SK-N-MC (cell line): ENCODE results near the gene CD59.

Source experiments
- EZH2 ChIP-seq: fragments of 200-600 bp; sonication (generic); IDR thresholded peaks from one replicate; pipeline ENCODE4 v1.6.1; 2017; ENCODE audit warnings: antibody characterized with exemption
- FOXP2 ChIP-seq: optimal IDR thresholded peaks from 2 replicates; pipeline ENCODE3; 2011; ENCODE audit warnings: mild to moderate bottlenecking, moderate library complexity; ENCODE audit not compliant: insufficient read depth; ENCODE audit errors: extremely low read length, control extremely low read depth
- POLR2AphosphoS5 ChIP-seq: IDR thresholded peaks from 2 replicates; pipeline ENCODE4 v1.6.1; 2012; ENCODE audit warnings: mild to moderate bottlenecking, low read depth, low read length, borderline replicate concordance

- TF ChIP-seq POLR2AphosphoS5 (no peak), EZH2 (no peak), FOXP2 (no peak)
Observed at GRCh38 chr11:33779849-33780528, 43.8 kb upstream of the CD59 start.
